HG03175 (cell line): ENCODE results near the gene TUBA1A.
"Not testable (repeated sequence)": the region's sequence is repeated elsewhere in the genome, so short reads cannot be mapped to it uniquely, and the experiment has no call there.

ENCODE experiments used
- ATAC-seq: cut with Tn5 transposase; IDR thresholded peaks from one replicate; pipeline ENCODE4 v1.9.1; 2021; ENCODE audit warnings: mild to moderate bottlenecking, moderate library complexity; ENCODE audit not compliant: unreplicated experiment

TUBA1A gene

GRCh38 chr12:49201595-49202295, 12.9 kb upstream of the TUBA1A start:
- no peak for ATAC-seq

GRCh38 chr12:49200919-49201594, 12.2 kb upstream of the TUBA1A start:
- ATAC-seq, result peak; percentile 53

GRCh38 chr12:49198431-49199155, 9.7 kb upstream of the TUBA1A start:
- ATAC-seq, result no peak

- no peak for ATAC-seq
These were observed 8.4 kb upstream of the TUBA1A start for GRCh38 chr12:49197256-49197655.

GRCh38 chr12:49195736-49196135, 6.9 kb upstream of the TUBA1A start:
- ATAC-seq, result no peak

GRCh38 chr12:49193746-49194145, 4.9 kb upstream of the TUBA1A start:
- ATAC-seq, result not testable (repeated sequence)

- ATAC-seq, result not testable (repeated sequence)
These were observed 2.6 kb upstream of the TUBA1A start for GRCh38 chr12:49191498-49191897.

GRCh38 chr12:49190974-49191373, 2.1 kb upstream of the TUBA1A start:
- ATAC-seq, result no peak

GRCh38 chr12:49189731-49190716, 1.1 kb upstream of the TUBA1A start:
- no peak for ATAC-seq

GRCh38 chr12:49188201-49188915, 522 bp downstream of the TUBA1A start:
- peak; percentile 40 for ATAC-seq

- ATAC-seq, result no peak
These were observed 1.7 kb downstream of the TUBA1A start for GRCh38 chr12:49187184-49187583.

- not testable (repeated sequence) for ATAC-seq
These were observed 2.6 kb downstream of the TUBA1A start for GRCh38 chr12:49186307-49186706.

GRCh38 chr12:49184697-49185096, 4.2 kb downstream of the TUBA1A start:
- ATAC-seq, result not testable (repeated sequence)

GRCh38 chr12:49183214-49183950, 5.5 kb downstream of the TUBA1A start:
- not testable (repeated sequence) for ATAC-seq

GRCh38 chr12:49174218-49174617, 14.7 kb downstream of the TUBA1A start:
- ATAC-seq, result no peak

- ATAC-seq, result no peak
These were observed 18.0 kb downstream of the TUBA1A start for GRCh38 chr12:49170924-49171323.

- no peak for ATAC-seq
These were observed 23.8 kb downstream of the TUBA1A start for GRCh38 chr12:49165114-49165513.

GRCh38 chr12:49161901-49162300, 27.0 kb downstream of the TUBA1A start:
- ATAC-seq, result not testable (repeated sequence)

- no peak for ATAC-seq
These were observed 27.6 kb downstream of the TUBA1A start for GRCh38 chr12:49161092-49161795.
